Heart left ventricle (tissue), 16 donors: ENCODE results near the gene WWTR1. TPM values are rescaled to one million over a fixed set of nuclear protein-coding genes. Genes with fewer than 3 reads are reported as not detected.

Source experiments
- ATAC-seq, 4 donors: fragments of 200-7000 bp; cut with Tn5 transposase; one replicate each; pipeline ENCODE4 v1.9.1; 2020 to 2022; ENCODE audit warnings: moderate library complexity in 4 of 4, mild to moderate bottlenecking in 3 of 4, moderate number of reproducible peaks in 1 of 4
- DNase-seq, 5 donors: peaks; one replicate each; pipeline ENCODE4 v3.0.0-alpha.2; 2020
- H3K27ac ChIP-seq, 12 donors: fragments of 200-600 bp; sonication (generic) in 4 of 12; one replicate each; pipeline versions ENCODE4 v1.5.0 to v1.8.0; 2016 to 2022; ENCODE audit warnings: mild to moderate bottlenecking in 2 of 12
- H3K27me3 ChIP-seq, 9 donors: fragments of 200-600 bp; sonication (generic) in 2 of 9; one replicate each; pipeline versions ENCODE4 v1.5.1 to v1.8.0; 2016 to 2022; ENCODE audit warnings: mild to moderate bottlenecking in 3 of 9
- H3K36me3 ChIP-seq, 9 donors: fragments of 200-600 bp; sonication (generic) in 2 of 9; one replicate each; pipeline versions ENCODE4 v1.5.0 to v1.8.0; 2018 to 2022; ENCODE audit warnings: mild to moderate bottlenecking in 2 of 9
- H3K4me1 ChIP-seq, 12 donors: fragments of 200-600 bp; sonication (generic) in 4 of 12; one replicate each; pipeline versions ENCODE4 v1.5.0 to v1.8.0; 2016 to 2022; ENCODE audit warnings: mild to moderate bottlenecking in 3 of 12
- H3K4me3 ChIP-seq, 12 donors: fragments of 200-600 bp; sonication (generic) in 4 of 12; one replicate each; pipeline versions ENCODE4 v1.5.0 to v1.8.0; 2017 to 2022; ENCODE audit warnings: mild to moderate bottlenecking in 9 of 12, moderate library complexity in 4 of 12
- H3K9me3 ChIP-seq, 12 donors: fragments of 200-600 bp; sonication (generic) in 4 of 12; one replicate each; pipeline versions ENCODE4 v1.5.0 to v1.8.0; 2016 to 2022; ENCODE audit warnings: mild to moderate bottlenecking in 1 of 12
- CTCF ChIP-seq, 12 donors: fragments of 200-600 bp; sonication (generic) in 4 of 12; IDR thresholded peaks; one replicate each; pipeline versions ENCODE4 v1.5.0 to v1.8.0; 2018 to 2022; ENCODE audit warnings: antibody characterized with exemption in 12 of 12, mild to moderate bottlenecking in 5 of 12
- POLR2A ChIP-seq, 2 donors: fragments of 450-650 bp; IDR thresholded peaks; one replicate each; pipeline ENCODE4 v1.6.1; 2017; ENCODE audit warnings: antibody characterized with exemption in 2 of 2, mild to moderate bottlenecking in 2 of 2, moderate library complexity in 2 of 2
- WGBS, 4 donors: extraction: QIAGEN DNeasy Blood & Tissue Kit in 2 of 4; methylation state at CpG; one replicate each; pipeline versions ENCODE4 v1.1.5 to v1.1.7; 2013 to 2018; 5-methylcytosine and 5-hydroxymethylcytosine counted together
- intact Hi-C, 10 donors: fragments of 100-400 bp; cut with DNase I; formaldehyde crosslinking; loops; one replicate each; pipeline versions ENCODE4 v1.11.1 to v1.14.2; 2022
- polyA plus RNA-seq, 2 donors: library from polyadenylated mRNA; stranded (reverse); fragments of 200-250 nt; gene quantifications; one replicate each; pipeline ENCODE4 v1.2.3, GENCODE V29; 2013
- total RNA-seq, 9 donors: library from RNA; depleted of rRNA in 2 of 9; stranded (reverse); fragments of >200 nt in 2 of 9; fragmentation: NEBNext Ultra II Directional in 3 of 9; extraction: Animal tissue kit (Norgen Biotek cat#: 25700) in 3 of 9; gene quantifications; one replicate each; pipeline versions ENCODE4 v1.1.0 to v1.2.4, GENCODE V29; 2016 to 2023
- donor health status: ischemic (EF 13 %, LVEDD 7.1; RV severe dilation, severe dysfunction).
- donor health status: healthy with polysubstance abuse.
- donor health status: DM: no; HTN: yes; CAD: no.
- donor health status: DM: no; HTN: no; CAD: no.
- donor health status: ischemic (EF 25% LVEDD 6.9; RV normal size, moderate dysfunction).
- donor health status: ischemic (EF 25% LVEDD 5.7; RV mildly dilated, moderate dysfunction).
- donor health status: healthy.
- donor health status: DM: yes; HTN: yes; CAD: no.
- donor health status: ischemic (EF 35%, LVEDD 5.7; RV mildly dilated, moderate dysfunction).
- donor health status: nonischemic (EF 11% LVEDD 7.7; RV severe dilation, severe dysfunction).
- donor health status: DM: yes; HTN: yes; CAD: no.
- donor health status: PGD.
- donor health status: ischemic (EF 29% LVEDD 5.4; RV normal size, mild dysfunction).
- donor health status: nonischemic (EF 23%, LVEDD 6.1; RV moderate dilation, normal function).

The WWTR1 gene
- total and polyA plus RNA-seq, 11 donors = 14.5 to 71.7 (median 41.2) TPM

GRCh38 chr3:149560001-149560400, 97.8 kb downstream of the WWTR1 start:
- H3K4me1 ChIP-seq = peaks cover 0 to 80% (median 33%) of the 10 kb centered on the region in 12 donors
- no peaks in the 10 kb centered on the region for H3K9me3 ChIP-seq
- H3K27me3 ChIP-seq = no peaks in the 10 kb centered on the region
- intact Hi-C loops = no loop called here
- peak overlapping the region in 2 of 12 donors; percentile 6 to 7 for H3K27ac ChIP-seq
- H3K36me3 ChIP-seq = no peaks in the 10 kb centered on the region
- no peak for TF ChIP-seq POLR2A (IDR thresholded peaks at IDR 0.05)
- no peak for TF ChIP-seq CTCF (IDR thresholded peaks at IDR 0.05)
- DNase-seq (no peak), ATAC-seq (no peak)
- 94 to 99% (median 95%) methylated on average over 3 of the region's 3 CpGs for WGBS, 4 donors
- no peak overlapping the region for H3K4me3 ChIP-seq

- no peaks in the 10 kb centered on the region for H3K36me3 ChIP-seq
- 54 to 73% (median 70%) methylated on average over 1 of the region's 1 CpG for WGBS, 4 donors
- peaks cover 0 to 80% (median 38%) of the 10 kb centered on the region in 12 donors for H3K4me1 ChIP-seq
- intact Hi-C loops = no loop called here
- no peaks in the 10 kb centered on the region for H3K27me3 ChIP-seq
- DNase-seq (no peak), ATAC-seq (peak in 1 of 4 donors; percentile 31)
- peak overlapping the region in 2 of 12 donors; percentile 6 to 7 for H3K27ac ChIP-seq
- no peak for TF ChIP-seq CTCF (IDR thresholded peaks at IDR 0.05)
- TF ChIP-seq POLR2A (IDR thresholded peaks at IDR 0.05) = no peak
- H3K9me3 ChIP-seq = no peaks in the 10 kb centered on the region
- no peak overlapping the region for H3K4me3 ChIP-seq
Observed at GRCh38 chr3:149559525-149559924, 98.3 kb downstream of the WWTR1 start.

- intact Hi-C loops = no loop called here
- DNase-seq = peak in 3 of 5 donors; percentile 30 to 72 (median 60)
- Histone ChIP-seq H3K27me3 (no peaks in the 10 kb centered on the region), H3K36me3 (no peaks in the 10 kb centered on the region), H3K4me1 (peaks cover 0 to 78% (median 47%) of the 10 kb centered on the region in 12 donors), H3K27ac (peak overlapping the region in 8 of 12 donors; percentile 18 to 81 (median 61)), H3K4me3 (no peak overlapping the region), H3K9me3 (no peaks in the 10 kb centered on the region)
- TF ChIP-seq POLR2A (IDR thresholded peaks at IDR 0.05) (no peak), CTCF (IDR thresholded peaks at IDR 0.05) (no peak)
- peak in 2 of 4 donors; percentile 69 to 75 for ATAC-seq
- 33 to 60% (median 59%) methylated on average over 2 of the region's 2 CpGs for WGBS, 4 donors
Observed at GRCh38 chr3:149555927-149556326, 101.9 kb downstream of the WWTR1 start.

GRCh38 chr3:149554826-149555225, 103.0 kb downstream of the WWTR1 start:
- no peaks in the 10 kb centered on the region for H3K36me3 ChIP-seq
- 31 to 39% (median 36%) methylated on average over 4 of the region's 4 CpGs for WGBS, 4 donors
- peaks cover 0 to 69% (median 42%) of the 10 kb centered on the region in 12 donors for H3K4me1 ChIP-seq
- DNase-seq = peak in 1 of 5 donors; percentile 38
- TF ChIP-seq CTCF (IDR thresholded peaks at IDR 0.05) (no peak), POLR2A (IDR thresholded peaks at IDR 0.05) (no peak)
- intact Hi-C loops = no loop called here
- no peaks in the 10 kb centered on the region for H3K9me3 ChIP-seq
- ATAC-seq = peak in 2 of 4 donors; percentile 29 to 35
- H3K4me3 ChIP-seq = no peak overlapping the region
- peak overlapping the region in 10 of 12 donors; percentile 22 to 81 (median 58) for H3K27ac ChIP-seq
- H3K27me3 ChIP-seq = no peaks in the 10 kb centered on the region
